ENCODE measurements around the gene CDK14.

Gene CDK14

DNA sequence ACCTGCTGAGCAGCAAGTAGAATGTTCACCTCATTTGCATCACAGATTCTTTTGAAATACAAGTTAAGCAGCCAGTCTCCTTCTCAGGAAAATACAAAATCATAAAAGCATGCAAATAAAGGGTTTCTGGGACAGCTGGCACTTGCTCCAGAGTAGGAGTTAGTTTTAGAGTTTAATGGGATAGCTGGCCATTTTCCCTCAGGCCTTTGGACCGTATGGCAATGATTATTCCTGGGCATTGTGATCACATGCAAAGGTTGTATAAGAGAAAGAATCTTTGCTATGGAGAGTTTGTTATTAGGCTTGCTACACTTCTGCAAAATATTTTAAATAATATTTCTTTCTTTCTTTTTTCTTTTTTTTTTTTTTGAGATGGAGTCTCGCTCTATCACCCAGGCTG, 240.8 kb downstream of the CDK14 start:
- in situ Hi-C loops (cut with MboI; ENCODE audit: low sequenced_read_pairs): no loop called here

- in situ Hi-C loops (cut with MboI; ENCODE audit: low sequenced_read_pairs): no loop called here
These were observed 242.7 kb downstream of the CDK14 start for GRCh38 chr7:90838799-90839198.

DNA sequence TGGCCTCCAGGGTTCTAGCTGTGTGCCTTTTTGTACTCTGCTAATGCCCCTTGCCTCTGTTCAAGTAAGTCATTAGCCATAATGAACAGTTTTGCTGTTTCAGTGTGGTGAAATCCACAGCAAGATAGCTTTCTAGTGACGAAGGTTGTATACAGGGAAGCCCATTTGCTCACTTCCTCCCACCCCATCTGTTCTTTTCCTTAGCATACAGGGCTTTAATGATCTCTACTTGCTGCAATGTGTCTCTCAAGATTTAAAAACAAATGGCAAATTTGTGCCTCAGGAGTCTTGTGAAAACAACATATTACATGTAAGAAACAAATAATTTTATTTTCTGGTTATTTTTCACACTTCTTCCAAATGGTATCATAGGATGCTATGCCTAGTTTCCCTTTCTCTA, 243.2 kb downstream of the CDK14 start:
- in situ Hi-C loops (cut with MboI; ENCODE audit: low sequenced_read_pairs): no loop called here

DNA sequence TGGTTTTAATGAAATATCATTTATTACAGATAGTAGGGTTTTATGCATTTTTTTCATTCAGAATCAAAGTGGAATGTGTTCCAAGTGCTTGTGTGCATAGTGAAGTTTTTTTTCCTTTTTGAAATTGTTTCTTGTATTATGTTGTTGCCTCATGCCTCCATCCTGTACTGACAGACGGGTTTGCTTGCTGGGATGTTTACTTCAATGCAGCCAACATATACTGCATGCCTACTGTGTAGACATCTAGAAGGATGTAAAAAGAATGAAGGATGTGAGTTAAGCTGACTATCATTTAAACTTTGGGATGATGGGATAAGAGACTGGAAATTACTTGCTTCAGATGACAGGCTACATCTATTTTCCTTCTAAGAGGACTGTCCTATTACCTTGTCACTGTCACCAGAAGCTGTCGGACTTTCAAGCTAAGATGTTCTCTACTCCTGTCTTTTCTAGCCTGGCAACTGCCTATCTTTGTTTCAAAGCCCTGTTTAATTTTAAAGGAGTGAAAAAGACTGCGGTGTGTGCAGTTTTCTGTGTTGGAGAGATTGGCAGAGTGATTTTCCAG, 243.7 kb downstream of the CDK14 start:
- in situ Hi-C loops (cut with MboI; ENCODE audit: low sequenced_read_pairs): no loop called here

DNA sequence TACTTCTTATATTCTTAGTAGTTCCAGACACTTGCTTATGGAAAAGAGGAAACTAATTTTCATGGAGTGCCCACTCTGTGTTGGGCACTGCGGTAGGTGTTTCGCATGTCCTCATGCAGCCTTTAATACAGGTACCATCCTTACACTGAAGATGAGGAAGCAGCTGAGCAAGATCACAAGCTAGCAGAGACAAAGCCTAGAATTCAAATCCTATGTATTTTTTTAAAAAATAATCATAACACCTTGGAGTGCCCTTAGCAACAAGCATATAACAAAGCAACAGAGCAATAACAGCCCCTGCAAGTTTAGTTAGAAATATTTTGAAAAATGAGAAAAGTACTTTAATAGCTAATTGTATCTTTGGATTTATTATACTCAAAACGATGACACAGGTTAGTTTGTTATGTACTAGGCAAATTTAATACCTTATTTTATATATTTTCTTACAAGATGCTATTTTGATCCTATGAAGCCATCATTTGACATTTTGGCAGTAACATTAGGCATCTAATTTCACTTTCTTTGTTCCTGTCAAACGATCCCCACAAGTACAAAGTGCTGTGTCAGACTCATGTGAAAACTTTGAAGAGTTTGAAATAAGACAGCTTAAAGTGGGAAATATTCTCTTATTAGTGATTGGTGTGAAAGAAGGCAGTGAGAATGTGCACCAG, 245.8 kb downstream of the CDK14 start:
- in situ Hi-C loops (cut with MboI; ENCODE audit: low sequenced_read_pairs): no loop called here

DNA sequence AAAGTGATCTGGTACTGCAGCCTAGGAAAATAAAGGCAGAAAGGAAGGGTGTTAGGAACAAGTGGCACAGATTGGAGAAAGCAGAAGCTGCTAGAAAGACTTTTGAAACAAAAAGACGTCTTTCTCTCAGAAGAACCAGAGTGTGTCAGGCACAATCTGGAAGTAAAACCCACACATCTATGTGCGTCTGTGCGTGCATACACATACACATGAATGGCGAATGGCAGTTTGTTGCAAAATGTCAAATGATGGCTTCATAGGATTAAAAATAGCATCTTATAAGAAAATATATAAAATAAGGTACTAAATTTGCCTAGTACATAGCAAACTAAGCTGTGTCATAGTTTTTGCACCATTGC, 246.3 kb downstream of the CDK14 start:
- in situ Hi-C loops (cut with MboI; ENCODE audit: low sequenced_read_pairs): no loop called here

GRCh38 chr7:90843472-90843871, 247.4 kb downstream of the CDK14 start:
- in situ Hi-C loops (cut with MboI; ENCODE audit: low sequenced_read_pairs): no loop called here

GRCh38 chr7:90844421-90844820, 248.3 kb downstream of the CDK14 start:
- in situ Hi-C loops (cut with MboI; ENCODE audit: low sequenced_read_pairs): no loop called here

- in situ Hi-C loops (cut with MboI; ENCODE audit: low sequenced_read_pairs): no loop called here
These were observed 250.1 kb downstream of the CDK14 start for GRCh38 chr7:90846192-90846591.

- in situ Hi-C loops (cut with MboI; ENCODE audit: low sequenced_read_pairs): no loop called here
These were observed 253.9 kb downstream of the CDK14 start for GRCh38 chr7:90850066-90850465.

- in situ Hi-C loops (cut with MboI; ENCODE audit: low sequenced_read_pairs): no loop called here
These were observed 254.3 kb downstream of the CDK14 start for GRCh38 chr7:90850471-90850870.

- in situ Hi-C loops (cut with MboI; ENCODE audit: low sequenced_read_pairs): no loop called here
These were observed 257.1 kb downstream of the CDK14 start for GRCh38 chr7:90853205-90853604.

DNA sequence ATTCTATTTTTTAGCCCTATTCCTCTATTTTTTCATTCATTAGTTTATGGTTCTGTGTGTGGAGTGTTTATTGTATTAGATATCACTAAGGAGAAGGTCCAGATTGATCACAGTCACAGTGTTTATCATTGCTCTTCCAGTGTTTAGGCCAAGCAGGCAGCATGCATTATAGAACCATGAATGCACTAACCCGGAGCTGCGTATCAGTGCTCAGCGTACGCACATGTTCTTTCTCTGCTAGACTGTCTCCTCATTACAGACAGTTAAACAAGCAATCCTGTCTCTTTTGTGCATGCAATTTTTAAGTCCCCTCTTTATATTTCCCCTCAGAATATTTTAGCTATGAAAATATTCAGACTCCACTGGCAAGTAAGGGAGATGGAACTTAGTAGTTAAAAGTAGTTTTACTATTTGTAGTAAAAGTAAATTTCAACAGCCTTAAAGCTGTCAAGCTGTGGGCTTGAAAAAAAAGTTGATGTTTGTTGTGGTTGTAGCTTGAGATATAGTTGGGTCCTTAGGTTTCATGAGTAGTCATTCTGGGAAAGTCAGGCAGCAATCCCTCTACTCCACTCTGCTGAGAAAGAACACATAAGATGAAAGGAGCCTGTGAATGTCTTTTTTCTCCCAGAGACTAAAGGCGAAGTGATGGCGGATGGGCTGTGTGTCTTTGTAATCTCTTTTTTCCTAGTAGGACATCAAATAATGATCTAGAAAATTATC, 260.4 kb downstream of the CDK14 start:
- in situ Hi-C loops (cut with MboI; ENCODE audit: low sequenced_read_pairs): no loop called here

DNA sequence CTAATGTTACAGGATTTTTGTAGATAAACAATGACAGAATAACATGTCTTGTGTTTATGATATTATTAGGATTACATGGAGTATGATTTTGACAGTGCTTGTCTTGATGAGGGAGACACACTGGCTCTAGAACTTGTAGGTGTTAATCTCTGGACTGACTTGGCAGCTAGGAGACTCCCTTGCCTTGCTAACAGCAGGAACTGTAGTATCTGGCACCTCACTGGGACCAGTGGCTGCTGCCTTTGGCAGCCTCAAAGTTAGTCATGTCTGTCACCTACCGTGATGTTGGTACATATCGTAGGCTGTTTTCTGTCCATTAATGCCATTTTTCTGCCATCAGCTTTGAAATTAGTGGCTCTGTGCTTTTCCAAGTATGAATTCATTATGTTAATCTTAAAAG, 261.5 kb downstream of the CDK14 start:
- in situ Hi-C loops (cut with MboI; ENCODE audit: low sequenced_read_pairs): no loop called here

DNA sequence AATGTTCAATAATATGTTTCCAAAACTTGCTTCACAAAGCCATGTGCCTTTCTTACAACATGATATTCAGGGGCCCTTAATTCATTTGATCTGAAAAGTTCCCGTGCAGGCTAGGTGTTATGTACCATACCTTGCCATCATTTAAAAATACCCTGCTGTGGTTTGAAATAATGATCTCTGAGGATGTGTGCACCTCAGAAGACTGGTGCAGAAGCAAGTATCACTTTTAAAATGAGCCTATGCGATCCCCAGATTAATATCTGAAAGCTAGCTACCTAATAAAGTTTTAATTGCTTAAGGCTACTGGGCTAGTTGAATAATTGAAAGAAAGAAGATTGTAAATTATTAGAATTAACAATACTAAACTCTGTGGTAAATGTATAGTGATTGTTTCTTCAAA, 262.4 kb downstream of the CDK14 start:
- in situ Hi-C loops (cut with MboI; ENCODE audit: low sequenced_read_pairs): no loop called here

- in situ Hi-C loops (cut with MboI; ENCODE audit: low sequenced_read_pairs): no loop called here
These were observed 263.4 kb downstream of the CDK14 start for GRCh38 chr7:90859521-90859920.

- in situ Hi-C loops (cut with MboI; ENCODE audit: low sequenced_read_pairs): no loop called here
These were observed 268.0 kb downstream of the CDK14 start for GRCh38 chr7:90864088-90864487.

DNA sequence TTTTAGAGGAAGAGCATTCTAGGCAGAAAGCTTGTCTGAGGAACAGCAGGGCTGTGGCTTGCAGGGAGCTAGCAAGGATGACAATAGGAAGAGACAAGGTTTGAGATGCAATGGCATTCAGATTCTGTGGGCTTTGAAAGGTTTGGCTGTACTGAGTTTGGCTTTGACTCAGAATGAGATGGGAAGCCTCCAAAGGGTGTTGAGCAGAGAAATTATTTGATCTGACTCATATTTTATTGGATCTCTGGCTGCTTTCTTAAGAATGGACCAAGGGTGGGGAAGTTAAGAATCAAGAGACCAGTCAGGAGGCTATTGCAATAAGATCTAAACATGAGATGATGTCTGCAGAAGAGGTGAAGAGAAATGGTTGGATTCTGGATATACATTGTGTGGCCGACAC, 273.2 kb downstream of the CDK14 start:
- in situ Hi-C loops (cut with MboI; ENCODE audit: low sequenced_read_pairs): no loop called here

DNA sequence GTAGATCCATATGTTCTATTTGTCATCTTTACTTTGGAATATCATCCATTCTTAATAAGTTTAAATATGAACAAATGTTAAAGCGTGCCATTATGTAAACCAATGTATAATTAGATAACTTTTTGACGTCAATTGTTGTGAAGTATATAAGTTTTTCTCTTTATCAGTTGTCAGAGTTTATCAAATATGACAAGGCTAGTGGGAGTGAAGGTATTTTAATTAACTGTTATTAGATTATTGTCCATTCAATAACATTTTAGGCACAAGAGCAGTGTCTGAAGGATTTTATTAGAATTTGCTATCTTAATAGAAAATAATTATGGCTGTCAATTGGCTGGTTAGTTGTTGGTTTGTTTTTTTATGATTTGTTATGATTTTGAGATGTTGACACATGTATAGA, 280.6 kb downstream of the CDK14 start:
- in situ Hi-C loops (cut with MboI; ENCODE audit: low sequenced_read_pairs): no loop called here

DNA sequence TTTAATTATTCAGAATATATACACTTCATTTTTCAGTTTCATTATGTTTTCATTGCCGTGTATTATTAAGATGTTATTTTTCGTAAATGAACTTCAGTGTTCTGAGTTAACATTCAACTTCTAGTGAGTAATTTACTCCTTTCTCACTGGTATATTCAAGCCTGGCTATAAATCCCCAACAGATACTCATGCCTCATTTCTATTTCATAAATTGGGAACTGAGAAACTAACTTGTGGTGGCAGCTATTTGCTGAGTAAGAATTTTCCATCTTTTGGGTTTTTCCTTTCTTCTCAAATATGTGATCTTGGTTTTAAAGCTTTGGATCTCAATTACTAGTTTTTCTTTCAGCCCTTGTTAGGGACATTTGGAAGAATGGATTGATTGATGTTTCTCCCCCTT, 281.1 kb downstream of the CDK14 start:
- in situ Hi-C loops (cut with MboI; ENCODE audit: low sequenced_read_pairs): no loop called here

GRCh38 chr7:90879924-90880323, 283.8 kb downstream of the CDK14 start:
- in situ Hi-C loops (cut with MboI; ENCODE audit: low sequenced_read_pairs): no loop called here

GRCh38 chr7:90886416-90886815, 290.3 kb downstream of the CDK14 start:
- in situ Hi-C loops (cut with MboI; ENCODE audit: low sequenced_read_pairs): no loop called here

DNA sequence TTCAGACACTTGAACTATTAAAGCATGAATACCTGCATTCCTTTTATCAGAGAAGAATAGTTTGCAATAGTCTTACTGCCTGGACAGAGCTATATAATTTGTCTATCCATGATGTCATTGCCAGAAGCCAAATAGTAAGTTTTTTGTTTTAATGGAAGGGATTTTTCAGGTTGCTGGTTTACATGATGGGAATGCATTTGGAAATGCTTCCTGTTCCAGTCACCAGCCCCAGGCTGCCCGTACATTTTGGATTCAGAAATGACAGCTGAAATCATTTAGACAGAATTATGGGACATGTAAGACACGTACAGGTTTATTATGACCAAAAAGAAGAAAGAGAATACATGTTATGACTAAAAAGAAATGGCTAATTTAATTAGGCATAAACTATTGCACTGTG, 293.1 kb downstream of the CDK14 start:
- in situ Hi-C loops (cut with MboI; ENCODE audit: low sequenced_read_pairs): no loop called here

All from hTERT RPE-1 (cell line).